ENCODE measurements around the gene CRHBP.
"Not testable (repeated sequence)": the region's sequence is repeated elsewhere in the genome, so short reads cannot be mapped to it uniquely, and the experiment has no call there.

The CRHBP gene

DNA sequence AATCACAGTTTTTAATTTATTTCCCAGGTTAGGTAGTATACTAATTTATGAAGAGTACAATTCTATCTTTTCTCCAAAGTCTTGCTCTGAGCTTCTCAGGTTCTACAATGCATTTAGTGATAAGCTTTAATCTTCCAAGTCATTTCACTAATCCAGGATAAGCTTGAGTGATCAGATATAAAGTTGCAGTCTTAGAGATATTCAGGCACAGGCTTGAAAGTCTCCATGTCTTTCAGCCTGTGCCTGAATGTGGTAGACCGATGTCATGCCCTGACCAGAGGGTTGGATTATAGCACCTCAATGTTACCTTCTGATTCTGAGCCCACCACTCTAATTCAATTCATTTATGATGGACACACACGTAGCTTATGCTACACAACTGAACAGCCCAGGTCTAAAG lies 3.2 kb downstream of the CRHBP start:
- no peak for DNase-seq (ENCODE audit: low read depth, low spot score)
- H3K27ac ChIP-seq = no peak overlapping the region

GRCh38 chr5:76958991-76959767 lies 6.3 kb downstream of the CRHBP start:
- no peak overlapping the region for H3K27ac ChIP-seq
- DNase-seq (ENCODE audit: low read depth, low spot score) = no peak

DNA sequence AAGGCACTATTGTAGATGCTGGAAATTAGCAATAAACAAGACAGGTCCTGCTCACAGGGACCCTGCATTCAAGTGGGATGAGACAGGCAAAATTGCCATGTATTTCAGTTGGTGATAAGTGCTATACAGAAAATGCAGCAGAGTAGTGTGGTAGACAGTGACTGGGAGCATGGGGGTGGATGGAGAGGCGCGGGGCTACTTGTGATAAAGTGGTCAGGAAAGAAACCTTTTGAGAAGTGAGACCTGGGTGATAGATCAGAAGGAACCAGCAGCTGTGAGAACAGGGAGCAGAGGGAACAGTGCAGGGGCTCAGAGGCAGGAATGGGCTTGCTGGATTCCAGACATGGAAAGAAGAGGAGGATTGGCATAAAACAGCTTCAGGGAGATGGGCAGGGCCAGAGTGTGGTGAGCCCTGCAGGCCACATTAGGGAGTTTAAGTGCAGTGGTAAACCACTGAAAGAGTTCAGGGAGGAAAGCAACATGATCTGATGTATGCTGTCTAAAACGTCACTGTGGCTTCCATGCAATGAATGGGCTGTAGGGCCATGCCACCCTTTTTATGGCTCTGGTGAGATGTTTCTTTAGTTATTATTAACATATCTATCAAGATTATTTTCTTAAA lies 7.3 kb downstream of the CRHBP start:
- no peak for DNase-seq (ENCODE audit: low read depth, low spot score)
- no peak overlapping the region for H3K27ac ChIP-seq

DNA sequence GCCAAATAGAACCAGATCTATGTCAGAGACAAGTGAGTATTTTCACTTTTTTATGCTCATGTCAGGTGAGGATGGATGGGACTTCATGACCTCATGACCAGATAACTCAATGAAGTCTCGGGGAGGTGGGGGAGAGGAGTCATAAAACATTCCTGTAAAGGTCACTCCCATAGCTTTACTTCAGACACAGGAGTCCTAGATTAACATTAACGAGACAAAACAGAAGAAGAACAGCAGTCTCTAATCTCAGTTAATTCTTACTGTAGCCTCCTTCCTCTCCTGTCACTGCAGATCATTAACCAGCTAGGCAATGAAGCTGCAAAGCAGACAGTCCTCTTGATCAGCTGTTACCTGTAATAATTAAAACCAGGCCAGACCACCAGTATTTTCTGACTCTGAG lies 11.2 kb downstream of the CRHBP start:
- DNase-seq (ENCODE audit: low read depth, low spot score) = no peak
- H3K27ac ChIP-seq = no peak overlapping the region

DNA sequence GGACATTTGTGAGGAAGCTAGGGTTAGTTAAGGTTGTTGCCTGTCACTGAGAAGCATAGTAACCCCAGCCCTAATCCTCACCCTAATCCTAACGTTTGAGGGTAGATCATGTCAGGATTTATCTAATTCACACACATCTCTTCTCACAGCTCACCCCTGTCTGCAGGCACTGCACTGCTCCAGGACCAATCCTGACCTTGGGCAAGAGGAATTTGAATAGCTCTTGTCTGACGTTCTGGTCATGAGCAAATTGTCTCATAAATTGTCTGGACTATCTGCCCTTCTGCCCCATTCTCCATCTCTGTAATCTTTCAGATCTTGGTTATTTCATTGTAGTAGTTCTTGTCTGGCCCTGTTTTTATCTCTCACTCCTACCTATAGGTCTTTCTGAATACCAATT lies 18.7 kb downstream of the CRHBP start:
- no peak for DNase-seq (ENCODE audit: low read depth, low spot score)
- no peak overlapping the region for H3K27ac ChIP-seq

DNA sequence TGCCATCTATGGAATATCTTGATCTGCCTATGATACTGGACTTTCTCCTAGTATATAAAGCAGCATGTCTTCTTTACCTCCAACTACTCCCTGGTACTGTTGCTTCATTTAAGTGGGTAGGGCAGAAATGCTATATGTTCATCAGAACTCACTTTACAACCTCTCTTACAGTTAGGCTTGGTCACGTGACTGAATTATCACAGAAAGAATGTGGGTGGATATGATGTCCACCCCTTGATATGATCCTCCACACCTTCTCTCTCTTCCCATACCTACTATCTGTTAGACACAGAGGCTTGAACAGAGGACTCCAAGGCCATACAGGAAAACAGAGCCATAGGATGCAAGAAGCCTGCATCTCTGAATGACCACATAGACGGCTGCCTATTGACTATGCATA lies 19.8 kb downstream of the CRHBP start:
- DNase-seq (ENCODE audit: low read depth, low spot score) = no peak
- H3K27ac ChIP-seq = no peak overlapping the region

DNA sequence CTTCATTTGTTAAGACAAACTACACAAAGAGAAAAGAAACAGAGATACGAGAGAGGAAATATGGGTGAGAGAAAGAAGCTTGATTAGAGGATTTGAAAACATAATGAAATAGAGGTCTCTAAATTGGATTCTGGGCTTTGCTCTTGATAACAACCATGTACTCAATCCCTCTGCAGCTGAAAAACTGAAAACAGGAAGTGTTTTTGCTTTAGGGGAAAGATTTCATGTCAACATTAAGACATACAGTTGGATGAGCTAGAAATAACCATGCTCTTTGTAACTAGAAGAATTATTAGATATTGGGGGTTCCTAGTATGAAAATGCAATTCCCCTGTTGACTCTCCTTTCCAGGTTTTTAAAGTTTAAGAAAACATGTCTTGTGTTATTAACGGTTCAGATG lies 21.9 kb downstream of the CRHBP start:
- no peak overlapping the region for H3K27ac ChIP-seq
- no peak for DNase-seq (ENCODE audit: low read depth, low spot score)

- DNase-seq (ENCODE audit: low read depth, low spot score) = no peak
Measured at GRCh38 chr5:76978869-76979268, 26.0 kb downstream of the CRHBP start.

DNA sequence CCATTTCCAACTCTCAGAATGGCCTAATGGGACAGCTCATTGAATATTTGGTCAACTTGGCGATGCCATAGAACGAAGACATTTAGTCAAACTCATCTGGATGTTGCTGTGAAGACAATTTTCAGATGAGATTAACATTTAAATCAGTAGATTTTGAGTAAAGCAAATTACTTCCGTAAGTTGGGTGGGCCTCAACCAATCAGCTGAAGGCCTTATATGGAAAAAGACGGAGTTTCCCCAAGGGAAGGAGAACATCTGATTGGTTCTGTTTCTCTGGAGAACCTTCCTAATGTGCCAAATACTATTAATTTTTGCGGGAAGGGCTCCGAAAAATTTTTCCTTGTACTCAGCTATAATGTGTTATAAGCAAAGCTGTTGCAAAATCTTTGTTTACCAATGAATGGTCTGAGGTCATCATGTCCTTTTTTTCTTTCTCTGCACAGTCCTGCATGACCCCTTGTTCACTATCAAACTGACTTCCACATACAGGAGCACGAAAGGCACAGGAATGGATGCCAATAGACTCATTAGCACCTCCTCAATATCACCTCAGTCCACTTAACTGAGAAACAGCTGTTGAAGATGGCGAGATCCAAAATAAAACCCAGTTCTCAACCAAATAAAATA lies 27.8 kb downstream of the CRHBP start:
- DNase-seq (ENCODE audit: low read depth, low spot score) = no peak
- no peak overlapping the region for H3K27ac ChIP-seq

More at GRCh38 chr5:76978869-76979268, 26.0 kb downstream of the CRHBP start:
- no peak overlapping the region for H3K27ac ChIP-seq

DNA sequence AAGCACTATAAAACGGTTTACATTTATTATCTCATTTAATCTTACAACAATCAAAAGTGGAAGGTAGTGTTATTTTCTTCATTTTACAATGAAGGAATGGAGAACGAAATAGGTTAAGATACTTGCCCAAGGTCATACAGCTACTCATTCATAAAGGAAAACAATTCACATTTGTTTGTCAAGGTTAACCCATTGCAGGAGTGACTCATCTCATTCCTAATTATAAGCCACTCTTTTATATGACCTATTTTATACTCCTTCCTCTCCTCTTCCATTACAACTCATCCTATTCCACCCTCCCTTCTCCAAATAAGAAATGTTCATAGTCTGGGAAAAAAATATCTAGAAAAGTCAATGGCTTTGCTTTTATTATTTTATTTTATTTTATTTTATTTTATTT lies 29.6 kb downstream of the CRHBP start:
- DNase-seq (ENCODE audit: low read depth, low spot score) = no peak

GRCh38 chr5:76983468-76983867 lies 30.6 kb downstream of the CRHBP start:
- no peak for DNase-seq (ENCODE audit: low read depth, low spot score)
- no peak overlapping the region for H3K27ac ChIP-seq

More for the DNA sequence above, 29.6 kb downstream of the CRHBP start:
- H3K27ac ChIP-seq = no peak overlapping the region

- H3K27ac ChIP-seq = no peak overlapping the region
- no peak for DNase-seq (ENCODE audit: low read depth, low spot score)
Measured at GRCh38 chr5:76986825-76987526, 34.1 kb downstream of the CRHBP start.

DNA sequence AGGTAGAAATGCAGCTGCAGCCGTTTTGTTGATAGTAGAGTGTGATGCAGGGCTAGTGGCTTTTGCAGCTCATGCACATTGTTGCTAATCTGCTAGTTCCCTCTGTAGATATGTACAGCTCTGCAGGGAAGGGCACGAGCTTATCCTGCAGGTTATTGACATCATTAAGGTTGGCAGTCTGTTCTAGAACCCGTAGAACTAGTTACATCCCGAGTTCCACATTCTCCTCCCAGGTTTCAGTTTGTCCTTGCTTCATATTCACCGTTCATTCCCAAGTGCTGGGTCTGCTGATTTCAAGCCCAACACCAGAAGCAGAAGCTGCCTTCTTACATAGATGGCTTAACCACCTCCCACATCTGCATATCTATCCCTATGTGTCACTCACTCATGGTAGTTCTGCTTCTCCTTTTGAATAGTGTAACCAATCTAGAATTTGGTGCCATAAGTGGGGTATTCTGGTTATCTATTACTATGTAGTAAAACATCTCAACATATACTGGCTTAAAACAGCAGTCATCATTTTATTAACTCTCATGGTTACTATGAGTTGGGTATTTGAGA lies 38.1 kb downstream of the CRHBP start:
- no peak for DNase-seq (ENCODE audit: low read depth, low spot score)
- no peak overlapping the region for H3K27ac ChIP-seq

GRCh38 chr5:76993436-76993835 lies 40.6 kb downstream of the CRHBP start:
- DNase-seq (ENCODE audit: low read depth, low spot score); H3K27ac ChIP-seq: not testable (repeated sequence)

- DNase-seq (ENCODE audit: low read depth, low spot score) = no peak
Measured at GRCh38 chr5:76994337-76994736, 41.5 kb downstream of the CRHBP start.

DNA sequence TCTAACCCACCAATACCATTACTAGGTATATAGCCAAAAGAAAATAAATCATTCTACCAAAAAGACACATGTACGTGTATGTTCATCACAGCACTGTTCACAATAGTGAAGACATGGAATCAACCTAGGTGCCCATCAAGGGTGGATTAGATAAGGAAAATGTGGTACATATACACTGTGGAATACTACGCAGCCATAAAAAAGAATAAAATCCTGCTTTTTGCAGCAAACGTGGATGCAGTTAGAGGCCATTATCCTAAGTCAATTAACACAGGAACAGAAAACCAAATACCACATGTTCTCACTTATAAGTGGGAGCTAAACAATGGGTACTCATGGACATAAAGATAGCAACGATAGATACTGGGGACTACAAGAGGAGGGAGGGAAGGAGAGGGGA lies 45.4 kb downstream of the CRHBP start:
- not testable (repeated sequence) for H3K27ac ChIP-seq; DNase-seq (ENCODE audit: low read depth, low spot score)

More at GRCh38 chr5:76994337-76994736, 41.5 kb downstream of the CRHBP start:
- H3K27ac ChIP-seq = no peak overlapping the region

GRCh38 chr5:76999451-76999850 lies 46.6 kb downstream of the CRHBP start:
- DNase-seq (ENCODE audit: low read depth, low spot score) = peak; percentile 48
- H3K27ac ChIP-seq = peak overlapping the region; percentile 9

DNA sequence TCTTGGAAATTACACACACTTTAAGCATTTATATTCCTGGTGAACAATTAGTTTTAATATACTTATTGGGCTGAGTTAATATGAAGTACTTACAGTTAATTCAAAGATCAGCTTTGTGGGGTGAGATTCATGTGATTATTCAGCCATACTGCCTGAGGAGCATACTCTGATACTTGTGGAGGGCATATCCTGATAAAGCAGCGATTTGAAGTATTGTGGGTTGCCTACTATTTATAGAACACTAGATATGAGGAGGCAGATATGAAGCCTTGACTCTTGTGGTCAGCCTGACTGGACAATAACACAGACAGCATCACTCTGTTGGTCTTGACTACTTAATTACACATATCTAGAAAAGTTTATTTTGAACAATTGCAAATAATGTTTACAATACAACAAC lies 50.4 kb downstream of the CRHBP start:
- no peak for DNase-seq (ENCODE audit: low read depth, low spot score)
- H3K27ac ChIP-seq = no peak overlapping the region

GRCh38 chr5:77006124-77006523 lies 53.3 kb downstream of the CRHBP start:
- no peak overlapping the region for H3K27ac ChIP-seq
- DNase-seq (ENCODE audit: low read depth, low spot score) = no peak

GRCh38 chr5:77008413-77008812 lies 55.6 kb downstream of the CRHBP start:
- DNase-seq (ENCODE audit: low read depth, low spot score) = no peak

More at GRCh38 chr5:77008413-77008812, 55.6 kb downstream of the CRHBP start:
- H3K27ac ChIP-seq = no peak overlapping the region
